Activated naive CD4-positive, alpha-beta T cell treated with anti-CD3 and anti-CD28 coated beads for 36 hours (primary cell): Measurements from ENCODE around the gene FRMD4A. TPM values are rescaled to one million over a fixed set of nuclear protein-coding genes. Genes with fewer than 3 reads are reported as not detected.

Source experiments
- CTCF ChIA-PET: fragments of 350-600 bp; sonication (Branson Sonifier 250); formaldehyde crosslinking; loops from one replicate; lab custom pipeline; 2021; ENCODE audit warnings: antibody characterized with exemption; lab: Charles Lee
- DNase-seq: peaks from one replicate; pipeline ENCODE4 v3.0.0-alpha.2; 2020
- H3K27ac Mint-ChIP-seq: one replicate; pipeline ENCODE4 v1.8.0; 2021; ENCODE audit warnings: mild to moderate bottlenecking, mixed read lengths
- H3K27me3 Mint-ChIP-seq: one replicate; pipeline ENCODE4 v1.8.0; 2021; ENCODE audit warnings: low read depth, mixed read lengths
- H3K36me3 Mint-ChIP-seq: one replicate; pipeline ENCODE4 v1.8.0; 2021; ENCODE audit warnings: low read depth, mixed read lengths
- H3K4me1 Mint-ChIP-seq: one replicate; pipeline ENCODE4 v1.8.0; 2021; ENCODE audit warnings: low read depth, mixed read lengths
- H3K4me3 Mint-ChIP-seq: one replicate; pipeline ENCODE4 v1.8.0; 2021; ENCODE audit warnings: mild to moderate bottlenecking, moderate library complexity, mixed read lengths
- H3K9me3 Mint-ChIP-seq: one replicate; pipeline ENCODE4 v1.8.0; 2021; ENCODE audit warnings: mixed read lengths
- intact Hi-C: fragments of 100-400 bp; cut with micrococcal nuclease; formaldehyde crosslinking; loops from one replicate; pipeline ENCODE4 v1.15.1; 2023
- total RNA-seq, 2 experiments: library from RNA; stranded (reverse); gene quantifications; one replicate each; pipeline ENCODE4 v1.2.3, GENCODE V29; 2021

FRMD4A gene
- total RNA-seq, 2 experiments from 2014 or later: 0.69 to 1.1 TPM

DNA sequence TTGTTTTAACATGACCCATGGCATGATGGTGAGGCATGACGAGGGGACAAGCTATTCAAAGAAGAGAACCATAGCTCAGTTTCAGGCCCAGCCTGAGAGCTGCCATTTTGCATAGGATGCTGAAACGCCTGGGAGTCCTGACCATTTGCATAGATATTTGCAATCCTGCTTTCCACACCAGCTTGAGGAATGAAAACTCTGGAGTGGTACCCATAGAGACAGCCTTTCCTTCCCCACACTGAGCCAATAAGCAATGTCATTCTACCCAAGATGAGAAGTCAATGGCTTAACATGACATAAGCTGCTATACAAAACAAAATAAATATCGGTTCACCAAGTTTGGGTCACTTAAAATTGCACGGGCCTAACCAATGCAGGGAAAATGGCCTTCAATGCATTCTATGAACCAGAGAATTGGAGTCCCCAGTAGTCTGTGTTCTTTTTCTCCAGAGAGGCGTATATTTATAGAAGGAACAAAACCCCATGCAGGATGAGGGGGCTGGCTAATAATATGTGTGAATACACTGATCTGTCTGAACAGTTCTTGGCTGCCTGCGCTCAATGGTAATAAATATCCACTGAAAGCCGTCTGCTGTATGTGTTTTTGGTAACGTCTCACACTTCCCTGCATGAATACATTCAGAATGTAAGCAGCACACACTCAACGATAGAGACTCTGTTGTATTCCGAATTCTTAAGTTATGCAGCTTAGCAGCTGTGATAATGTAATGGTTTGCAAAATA is 329.3 kb downstream of the FRMD4A start:
- Mint-ChIP-seq H3K9me3 (peaks cover 6% of the 10 kb centered on the region), H3K4me3 (no peak overlapping the region), H3K27me3 (no peaks in the 10 kb centered on the region), H3K36me3 (no peaks in the 10 kb centered on the region), H3K4me1 (peaks cover 19% of the 10 kb centered on the region), H3K27ac (no peak overlapping the region)
- no peak for DNase-seq
- CTCF ChIA-PET: interaction anchor here (0.9 to 1.3 kb wide), 2 partner anchors 95 to 110 kb away, joined by 3 read pairs; no protein-coding TSS in a partner anchor
- intact Hi-C loops: loop anchor here (10.0 kb wide), 1 partner anchor 563 kb away; no protein-coding TSS in a partner anchor

DNA sequence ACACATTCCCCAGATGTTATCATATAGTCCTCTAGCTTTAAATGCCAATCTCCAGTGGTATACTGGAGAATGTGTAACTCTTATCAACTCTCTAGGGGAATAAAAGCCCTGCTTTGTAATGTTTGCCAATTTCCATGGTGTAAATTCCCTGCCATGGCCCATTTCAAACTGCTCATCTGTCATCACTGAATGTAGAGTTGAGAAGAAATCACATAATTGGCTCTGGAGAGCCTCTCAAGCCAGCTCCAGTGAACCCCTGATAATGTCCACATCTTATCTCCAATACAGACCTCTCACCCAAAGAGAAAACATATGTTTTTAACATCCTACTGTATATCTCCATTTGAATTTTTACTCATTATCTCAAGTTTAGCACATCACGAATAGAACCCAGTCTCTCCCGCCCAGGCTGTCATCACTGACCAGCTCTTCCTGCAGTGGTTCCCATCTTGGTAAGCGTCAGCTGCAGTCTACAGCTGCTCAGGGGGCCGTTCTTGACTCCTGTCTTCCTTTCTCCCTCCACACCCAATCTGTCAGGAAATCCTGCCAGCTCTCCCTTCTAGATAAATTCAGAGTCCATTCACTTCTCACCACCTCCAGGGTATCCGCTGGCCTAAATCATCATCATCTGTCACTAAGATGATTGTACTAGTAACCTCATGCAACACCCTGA is 332.4 kb downstream of the FRMD4A start:
- CTCF ChIA-PET: interaction anchor here (0.5 to 0.7 kb wide), 2 partner anchors 396 to 665 kb away, joined by 3 read pairs; no protein-coding TSS in a partner anchor
- H3K27me3 Mint-ChIP-seq: no peaks in the 10 kb centered on the region
- no peak for DNase-seq
- H3K27ac Mint-ChIP-seq: no peak overlapping the region
- H3K4me3 Mint-ChIP-seq: no peak overlapping the region
- H3K4me1 Mint-ChIP-seq: peaks cover 18% of the 10 kb centered on the region
- peaks cover 6% of the 10 kb centered on the region for H3K9me3 Mint-ChIP-seq
- intact Hi-C loops: no loop called here
- H3K36me3 Mint-ChIP-seq: no peaks in the 10 kb centered on the region

DNA sequence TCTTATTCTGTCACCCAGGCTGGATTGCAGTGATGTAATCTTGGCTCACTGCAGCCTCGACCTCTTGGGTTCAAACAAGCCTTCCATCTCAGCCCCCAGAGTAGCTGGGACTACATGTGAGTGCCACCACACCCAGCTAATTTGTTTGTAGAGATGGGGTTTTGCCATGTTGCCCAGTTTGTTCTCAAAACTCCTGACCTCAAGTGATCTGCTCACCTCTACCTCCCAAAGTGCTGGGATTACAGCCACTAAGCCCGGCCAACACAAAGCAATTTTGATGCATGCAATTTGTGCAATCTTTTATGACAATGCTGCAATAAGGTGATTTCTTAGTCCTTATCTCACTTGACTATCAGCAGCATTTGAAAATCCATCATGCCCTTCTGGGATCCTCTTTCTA is 333.1 kb downstream of the FRMD4A start:
- Mint-ChIP-seq H3K9me3 (peaks cover 6% of the 10 kb centered on the region), H3K27me3 (no peaks in the 10 kb centered on the region), H3K4me3 (no peak overlapping the region), H3K36me3 (no peaks in the 10 kb centered on the region), H3K4me1 (peaks cover 13% of the 10 kb centered on the region), H3K27ac (no peak overlapping the region)
- intact Hi-C loops: no loop called here
- no peak for DNase-seq
- CTCF ChIA-PET: interaction anchor here (0.5 kb wide), 1 partner anchor 665 kb away, joined by 3 read pairs; no protein-coding TSS in a partner anchor

DNA sequence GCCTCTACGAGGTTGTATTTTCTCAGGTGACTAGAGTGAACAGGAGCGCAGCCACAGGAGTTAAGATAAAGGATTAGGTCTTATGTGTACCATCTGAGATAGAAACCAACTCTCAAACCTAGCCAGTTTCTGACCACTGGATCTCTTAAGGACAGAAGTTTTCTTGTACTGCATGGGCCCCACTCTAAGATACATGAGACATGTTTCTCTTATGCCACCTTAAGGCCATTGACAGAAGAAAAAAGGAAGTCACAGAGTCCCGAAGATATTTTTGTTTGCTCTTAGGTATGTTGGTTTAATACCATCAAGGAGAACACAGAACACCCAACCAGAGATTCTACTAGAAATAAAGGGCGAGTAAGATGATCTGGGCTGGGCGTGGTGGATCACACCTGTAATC is 335.8 kb downstream of the FRMD4A start:
- H3K9me3 Mint-ChIP-seq: peaks cover 6% of the 10 kb centered on the region
- H3K27me3 Mint-ChIP-seq: no peaks in the 10 kb centered on the region
- no peaks in the 10 kb centered on the region for H3K36me3 Mint-ChIP-seq
- intact Hi-C loops: no loop called here
- H3K27ac Mint-ChIP-seq: no peak overlapping the region
- CTCF ChIA-PET: no interaction called here
- peaks cover 10% of the 10 kb centered on the region for H3K4me1 Mint-ChIP-seq
- DNase-seq: no peak
- no peak overlapping the region for H3K4me3 Mint-ChIP-seq

DNA sequence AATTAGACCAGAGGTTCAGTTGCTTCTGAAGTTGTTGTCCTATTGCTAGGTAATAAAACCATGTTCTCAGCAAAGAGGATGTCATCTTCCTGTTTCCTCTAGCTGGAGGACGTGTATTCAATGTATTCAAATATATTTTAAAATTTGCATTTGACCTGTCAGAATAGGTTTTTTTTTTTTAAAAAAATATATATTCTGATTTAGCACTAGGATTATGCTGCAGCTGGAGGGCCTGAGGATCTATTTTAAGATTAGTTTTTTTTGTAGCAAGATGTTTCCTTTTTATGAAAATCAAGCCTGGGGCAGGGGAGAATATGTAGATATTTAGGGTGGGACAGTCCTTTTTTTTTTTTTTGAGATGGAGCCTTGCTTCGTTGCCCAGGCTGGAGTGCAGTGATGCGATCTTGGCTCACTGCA is 337.0 kb downstream of the FRMD4A start:
- CTCF ChIA-PET: interaction anchor here (0.6 to 0.7 kb wide), 4 partner anchors 42 to 273 kb away, joined by 3 to 4 read pairs (median 3); no protein-coding TSS in a partner anchor
- H3K9me3 Mint-ChIP-seq: peaks cover 4% of the 10 kb centered on the region
- peaks cover 10% of the 10 kb centered on the region for H3K4me1 Mint-ChIP-seq
- no peak overlapping the region for H3K4me3 Mint-ChIP-seq
- intact Hi-C loops: no loop called here
- no peak overlapping the region for H3K27ac Mint-ChIP-seq
- no peaks in the 10 kb centered on the region for H3K36me3 Mint-ChIP-seq
- DNase-seq: no peak
- H3K27me3 Mint-ChIP-seq: no peaks in the 10 kb centered on the region

DNA sequence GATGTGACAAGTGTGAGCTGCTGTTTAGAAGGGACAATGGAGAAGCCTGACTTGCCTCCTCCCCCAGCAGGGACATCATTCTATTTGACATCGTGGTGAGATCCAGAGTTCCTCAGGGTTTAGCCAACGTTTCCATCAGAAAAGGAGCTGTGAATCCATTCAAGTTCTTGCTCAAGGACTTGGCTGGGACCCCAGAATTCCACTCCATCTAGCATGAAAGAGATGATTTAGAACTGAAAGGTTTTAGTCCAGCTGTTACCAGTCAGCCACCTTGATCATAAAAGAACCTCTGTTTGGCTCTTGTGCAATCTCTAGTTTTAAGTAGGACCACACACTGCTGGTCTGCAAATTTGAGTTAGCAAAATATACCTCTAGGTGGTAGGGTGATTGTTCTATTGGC is 337.6 kb downstream of the FRMD4A start:
- CTCF ChIA-PET: interaction anchor here (0.6 to 0.7 kb wide), 3 partner anchors 61 to 274 kb away, joined by 3 read pairs; no protein-coding TSS in a partner anchor
- H3K4me1 Mint-ChIP-seq: peaks cover 10% of the 10 kb centered on the region

DNA sequence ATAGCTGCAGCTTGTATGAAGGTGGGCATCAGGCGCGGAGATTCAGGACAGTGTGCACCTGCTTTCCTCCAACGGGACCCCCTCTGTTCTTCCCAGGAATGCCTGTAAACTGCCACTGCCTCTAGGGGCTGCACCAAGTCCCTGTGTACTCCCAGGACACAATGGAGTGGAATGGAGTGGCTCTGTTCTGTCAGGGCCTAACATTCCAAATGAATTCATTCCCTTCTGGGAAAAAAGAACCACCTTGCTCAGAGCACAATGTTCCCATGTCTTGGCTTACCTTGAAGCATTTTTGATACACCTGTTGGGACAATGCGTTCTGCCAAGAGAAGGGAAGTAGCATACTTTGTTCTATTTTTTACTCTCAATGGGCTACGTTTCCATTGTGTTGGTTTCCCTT is 339.4 kb downstream of the FRMD4A start:
- Mint-ChIP-seq H3K27me3 (no peaks in the 10 kb centered on the region), H3K27ac (no peak overlapping the region), H3K36me3 (no peaks in the 10 kb centered on the region), H3K4me3 (no peak overlapping the region), H3K4me1 (peaks cover 17% of the 10 kb centered on the region), H3K9me3 (no peaks in the 10 kb centered on the region)
- CTCF ChIA-PET: no interaction called here
- no peak for DNase-seq
- intact Hi-C loops: no loop called here

More for the DNA sequence above, 337.6 kb downstream of the FRMD4A start:
- Mint-ChIP-seq H3K36me3 (no peaks in the 10 kb centered on the region), H3K4me3 (no peak overlapping the region), H3K27me3 (no peaks in the 10 kb centered on the region), H3K27ac (no peak overlapping the region), H3K9me3 (no peaks in the 10 kb centered on the region)
- intact Hi-C loops: no loop called here
- no peak for DNase-seq

DNA sequence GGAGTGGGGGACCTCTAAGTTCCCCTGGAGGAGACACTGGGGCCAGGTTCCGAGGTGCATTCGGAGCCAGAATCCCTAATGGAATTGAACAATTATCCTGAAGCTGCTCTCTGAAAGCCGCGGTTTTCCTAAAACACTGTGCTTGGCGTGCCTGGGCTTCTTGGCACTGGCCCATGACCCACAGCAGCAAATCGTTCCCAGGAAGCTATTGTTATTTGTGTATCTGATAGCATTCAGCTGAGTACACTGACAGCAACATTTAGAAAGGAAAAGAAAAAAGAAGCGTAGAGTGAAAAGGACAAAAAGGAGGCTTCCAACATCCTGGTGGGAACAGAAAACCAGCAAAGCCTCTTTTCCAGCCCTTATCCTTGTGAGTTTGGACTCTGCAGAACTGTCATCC is 339.8 kb downstream of the FRMD4A start:
- H3K4me3 Mint-ChIP-seq: no peak overlapping the region
- H3K27me3 Mint-ChIP-seq: no peaks in the 10 kb centered on the region
- H3K36me3 Mint-ChIP-seq: no peaks in the 10 kb centered on the region
- no peak overlapping the region for H3K27ac Mint-ChIP-seq
- intact Hi-C loops: no loop called here
- CTCF ChIA-PET: no interaction called here
- no peaks in the 10 kb centered on the region for H3K9me3 Mint-ChIP-seq
- H3K4me1 Mint-ChIP-seq: peaks cover 17% of the 10 kb centered on the region
- no peak for DNase-seq

DNA sequence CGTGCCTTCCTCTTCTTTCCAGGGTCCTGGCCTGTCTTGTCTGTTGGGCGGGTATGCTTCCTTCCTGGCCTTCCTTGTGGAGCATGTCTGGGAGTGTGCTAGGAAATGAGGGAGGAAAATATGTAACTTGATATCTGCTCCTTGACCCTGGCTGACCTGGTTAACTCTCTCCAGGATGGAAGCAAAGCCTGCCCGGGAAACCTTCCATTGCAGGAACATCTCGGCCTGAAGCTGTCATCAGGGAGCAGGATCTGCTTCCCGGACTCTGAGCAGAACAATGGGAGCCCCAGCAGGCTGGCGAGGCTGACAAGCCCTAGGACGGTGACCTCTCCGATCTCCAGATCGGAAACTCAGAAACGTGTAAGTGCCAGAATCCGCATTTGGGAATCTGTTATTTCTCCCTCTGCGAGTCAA is 340.3 kb downstream of the FRMD4A start:
- Mint-ChIP-seq H3K36me3 (no peaks in the 10 kb centered on the region), H3K27ac (no peak overlapping the region), H3K4me3 (no peak overlapping the region), H3K4me1 (peaks cover 17% of the 10 kb centered on the region), H3K9me3 (no peaks in the 10 kb centered on the region), H3K27me3 (no peaks in the 10 kb centered on the region)
- no peak for DNase-seq
- CTCF ChIA-PET: no interaction called here
- intact Hi-C loops: no loop called here

DNA sequence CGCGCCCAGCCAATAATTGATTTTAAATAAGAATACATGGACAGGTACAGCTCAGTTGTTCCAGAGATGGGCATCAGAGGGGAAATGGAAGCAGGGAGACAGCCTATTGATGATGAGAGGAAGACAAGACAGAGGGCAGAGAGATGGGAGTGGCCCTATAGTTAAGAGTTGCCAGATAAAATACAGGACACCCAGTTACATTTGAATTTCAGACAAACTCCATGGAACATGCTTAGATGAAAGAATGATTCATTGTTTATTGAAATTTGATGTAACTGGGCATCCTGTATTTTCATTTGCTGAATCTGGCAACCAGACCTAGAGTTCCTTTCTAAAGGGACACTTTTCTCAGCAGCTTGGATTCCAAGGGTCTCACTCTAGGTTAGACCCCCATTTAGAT is 341.1 kb downstream of the FRMD4A start:
- no peaks in the 10 kb centered on the region for H3K27me3 Mint-ChIP-seq
- H3K9me3 Mint-ChIP-seq: no peaks in the 10 kb centered on the region
- no peak overlapping the region for H3K4me3 Mint-ChIP-seq
- DNase-seq: no peak
- CTCF ChIA-PET: no interaction called here
- intact Hi-C loops: no loop called here
- H3K27ac Mint-ChIP-seq: no peak overlapping the region
- no peaks in the 10 kb centered on the region for H3K36me3 Mint-ChIP-seq
- peaks cover 12% of the 10 kb centered on the region for H3K4me1 Mint-ChIP-seq

DNA sequence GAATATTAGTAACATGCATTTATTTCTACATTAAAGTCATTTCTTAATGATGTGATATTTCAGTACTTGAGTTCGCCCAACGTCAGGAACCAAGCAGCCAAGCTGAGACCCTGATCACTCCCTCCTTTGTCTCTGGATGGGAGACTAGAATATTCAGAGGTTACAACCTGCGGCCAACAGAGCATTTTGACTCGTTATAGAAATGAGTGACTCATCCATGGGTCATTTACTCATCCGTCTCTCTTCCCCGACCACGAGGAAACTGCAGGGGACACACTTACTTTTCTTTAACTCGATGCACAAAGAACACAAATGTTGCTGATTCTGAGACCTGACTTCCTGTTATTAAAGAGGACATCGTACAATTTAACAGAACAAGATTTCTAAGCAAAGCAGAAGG is 343.3 kb downstream of the FRMD4A start:
- no peak for DNase-seq
- H3K27me3 Mint-ChIP-seq: no peaks in the 10 kb centered on the region
- peaks cover 6% of the 10 kb centered on the region for H3K4me1 Mint-ChIP-seq
- H3K9me3 Mint-ChIP-seq: no peaks in the 10 kb centered on the region
- H3K36me3 Mint-ChIP-seq: no peaks in the 10 kb centered on the region
- H3K27ac Mint-ChIP-seq: no peak overlapping the region
- CTCF ChIA-PET: no interaction called here
- no peak overlapping the region for H3K4me3 Mint-ChIP-seq
- intact Hi-C loops: no loop called here

DNA sequence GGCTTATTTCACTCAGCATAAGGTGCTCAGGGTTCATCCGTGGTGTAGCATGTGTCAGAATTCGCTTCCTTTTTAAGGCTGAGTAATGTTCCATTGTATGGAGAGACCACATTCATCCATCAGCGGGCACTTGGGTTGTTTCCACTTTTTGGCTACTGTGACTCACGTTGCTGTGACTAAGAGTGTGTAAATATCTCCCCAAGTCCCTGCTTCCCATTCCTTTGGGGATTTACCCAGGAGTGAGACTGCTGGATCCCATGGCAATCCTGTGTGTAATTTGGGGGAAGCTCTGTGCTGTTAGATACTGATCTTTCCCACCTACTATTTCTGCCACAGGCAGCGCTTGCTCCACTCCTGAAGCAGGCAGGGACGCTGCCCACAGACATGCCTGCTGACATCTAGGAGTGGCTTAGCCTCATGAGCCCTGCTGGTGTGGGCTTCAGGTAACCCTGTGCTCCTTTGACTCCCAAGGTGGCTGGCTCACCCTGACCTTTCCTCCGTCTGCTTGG is 346.0 kb downstream of the FRMD4A start:
- H3K27me3 Mint-ChIP-seq: no peaks in the 10 kb centered on the region
- CTCF ChIA-PET: no interaction called here
- DNase-seq: no peak
- no peak overlapping the region for H3K4me3 Mint-ChIP-seq
- no peaks in the 10 kb centered on the region for H3K9me3 Mint-ChIP-seq
- H3K27ac Mint-ChIP-seq: no peak overlapping the region
- H3K36me3 Mint-ChIP-seq: no peaks in the 10 kb centered on the region
- peaks cover 6% of the 10 kb centered on the region for H3K4me1 Mint-ChIP-seq
- intact Hi-C loops: no loop called here
